Bronchus fibroblast of lung (primary cell): ENCODE measurements around the gene HSD11B2. TPM values are rescaled to one million over a fixed set of nuclear protein-coding genes. Genes with fewer than 3 reads are reported as not detected.

Experiments used
- total RNA-seq: library from RNA; depleted of rRNA; stranded (reverse); fragments of >200 nt; gene quantifications from 2 replicates; pipeline ENCODE4 v1.2.3, GENCODE V29; 2015

The HSD11B2 gene
- not detected in 2 replicates for total RNA-seq

DNA sequence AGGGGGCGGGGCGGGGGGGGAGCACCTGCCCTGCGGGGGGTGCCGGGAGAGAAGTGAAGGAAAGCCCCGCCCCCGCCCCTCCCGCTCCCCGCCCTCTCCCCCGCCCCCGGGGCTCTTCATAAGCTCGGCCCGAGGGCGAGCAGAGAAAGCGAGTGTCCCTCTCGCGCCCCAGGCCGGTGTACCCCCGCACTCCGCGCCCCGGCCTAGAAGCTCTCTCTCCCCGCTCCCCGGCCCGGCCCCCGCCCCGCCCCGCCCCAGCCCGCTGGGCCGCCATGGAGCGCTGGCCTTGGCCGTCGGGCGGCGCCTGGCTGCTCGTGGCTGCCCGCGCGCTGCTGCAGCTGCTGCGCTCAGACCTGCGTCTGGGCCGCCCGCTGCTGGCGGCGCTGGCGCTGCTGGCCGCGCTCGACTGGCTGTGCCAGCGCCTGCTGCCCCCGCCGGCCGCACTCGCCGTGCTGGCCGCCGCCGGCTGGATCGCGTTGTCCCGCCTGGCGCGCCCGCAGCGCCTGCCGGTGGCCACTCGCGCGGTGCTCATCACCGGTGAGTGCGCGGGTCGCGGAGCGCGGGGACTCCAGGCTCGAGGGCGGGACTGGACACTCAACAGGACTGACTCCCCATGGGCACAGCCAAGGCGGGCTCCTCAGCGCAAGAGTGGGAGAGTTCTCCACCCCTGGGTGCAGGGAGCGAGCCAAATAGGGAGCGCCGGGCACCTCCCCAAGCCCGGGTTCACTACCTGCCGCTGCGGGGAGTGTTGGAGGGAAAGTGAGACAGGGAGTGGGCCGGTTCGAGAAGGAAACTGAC is at the start of gene HSD11B2:
TSS of gene HSD11B2 (plus strand) at position 145 of the 798 bp plus-strand sequence. CDS start at position 273, 128 bp downstream.

DNA sequence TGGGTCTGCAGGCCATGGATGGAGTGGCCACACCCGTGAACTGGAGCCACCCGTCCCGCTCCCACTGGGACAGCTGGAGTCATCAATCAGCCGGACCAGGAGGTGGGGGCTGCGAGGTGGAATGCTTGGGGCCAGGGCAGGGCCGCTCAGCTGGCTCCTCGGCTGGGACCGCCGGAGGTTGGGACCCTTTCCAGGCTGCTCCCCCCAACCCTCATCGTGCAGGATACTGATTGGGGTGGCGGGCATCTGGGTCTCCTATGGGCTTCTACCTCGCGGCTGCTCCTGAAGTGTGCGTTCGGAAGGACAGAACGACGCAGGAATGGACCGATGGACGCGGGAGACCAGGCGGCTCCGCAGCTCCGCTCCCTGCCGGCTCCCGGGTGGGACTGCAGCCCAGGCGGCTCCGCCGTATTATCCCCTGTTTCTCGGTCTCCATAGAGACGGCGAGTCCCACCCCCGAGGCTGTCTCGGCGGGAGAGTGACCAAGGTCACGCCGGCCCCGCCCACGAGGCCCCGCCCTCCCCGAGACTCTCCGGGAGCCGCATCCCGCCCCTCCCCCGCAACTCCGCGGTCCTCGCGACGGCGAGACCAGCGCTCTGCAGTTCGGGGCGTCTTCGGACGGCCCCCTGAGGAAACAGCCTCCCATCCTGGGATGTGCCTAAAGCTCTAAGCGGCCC is 37.7 kb upstream of the HSD11B2 start, which contains the start of gene TPPP3:
TSS of gene TPPP3 (minus strand) at position 388 of the 677 bp plus-strand sequence. CDS start 2,387 bp downstream, outside the sequence.

DNA sequence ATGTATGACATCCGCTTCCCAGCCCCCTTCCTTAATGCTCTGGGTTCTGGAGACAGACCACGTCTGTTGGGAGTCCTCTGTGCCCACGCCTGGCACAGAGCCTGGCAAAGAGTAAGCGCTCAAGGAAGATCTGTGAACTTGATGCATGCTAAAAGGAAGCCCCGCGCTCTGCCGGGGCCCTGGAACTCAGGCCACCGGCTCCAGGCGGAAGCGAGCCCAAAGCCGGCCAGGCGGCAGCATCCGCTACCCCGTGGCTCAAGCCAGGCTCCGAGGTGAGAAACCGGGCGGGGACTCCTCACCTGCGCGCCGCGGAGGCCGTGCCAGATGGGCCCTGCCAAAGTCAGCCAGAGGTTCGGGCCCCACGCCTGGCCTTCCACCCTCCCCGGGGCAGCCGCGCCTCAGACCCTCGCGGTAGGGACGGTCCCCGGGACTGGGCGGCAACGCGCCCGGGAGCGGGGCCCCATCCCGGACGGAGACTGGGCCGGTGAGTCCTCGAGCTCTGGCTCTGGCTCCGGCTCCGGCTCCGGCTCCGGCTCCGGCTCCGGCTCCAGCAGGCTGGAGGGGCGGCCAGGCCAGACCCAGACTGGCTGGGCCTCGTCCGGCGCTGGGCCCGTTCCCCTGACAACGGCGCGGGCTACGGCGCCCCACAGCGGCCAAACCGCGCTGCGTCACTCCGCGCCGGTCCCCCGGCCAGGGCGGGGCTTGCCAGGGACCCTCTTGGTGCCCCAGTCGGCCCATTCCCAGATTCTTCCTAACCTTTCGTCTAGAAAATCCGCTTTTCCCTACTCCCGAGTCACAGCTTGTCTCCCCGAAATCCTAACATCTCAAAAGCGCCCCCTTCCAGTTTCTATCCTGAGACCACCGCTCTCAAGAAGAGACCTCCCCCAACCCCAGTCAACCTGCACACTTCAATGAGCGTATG is 14.8 kb upstream of the HSD11B2 start, which contains the start of gene ZDHHC1:
TSS of gene ZDHHC1 (minus strand) at position 606 of the 922 bp plus-strand sequence. CDS start 8,702 bp downstream, outside the sequence.

DNA sequence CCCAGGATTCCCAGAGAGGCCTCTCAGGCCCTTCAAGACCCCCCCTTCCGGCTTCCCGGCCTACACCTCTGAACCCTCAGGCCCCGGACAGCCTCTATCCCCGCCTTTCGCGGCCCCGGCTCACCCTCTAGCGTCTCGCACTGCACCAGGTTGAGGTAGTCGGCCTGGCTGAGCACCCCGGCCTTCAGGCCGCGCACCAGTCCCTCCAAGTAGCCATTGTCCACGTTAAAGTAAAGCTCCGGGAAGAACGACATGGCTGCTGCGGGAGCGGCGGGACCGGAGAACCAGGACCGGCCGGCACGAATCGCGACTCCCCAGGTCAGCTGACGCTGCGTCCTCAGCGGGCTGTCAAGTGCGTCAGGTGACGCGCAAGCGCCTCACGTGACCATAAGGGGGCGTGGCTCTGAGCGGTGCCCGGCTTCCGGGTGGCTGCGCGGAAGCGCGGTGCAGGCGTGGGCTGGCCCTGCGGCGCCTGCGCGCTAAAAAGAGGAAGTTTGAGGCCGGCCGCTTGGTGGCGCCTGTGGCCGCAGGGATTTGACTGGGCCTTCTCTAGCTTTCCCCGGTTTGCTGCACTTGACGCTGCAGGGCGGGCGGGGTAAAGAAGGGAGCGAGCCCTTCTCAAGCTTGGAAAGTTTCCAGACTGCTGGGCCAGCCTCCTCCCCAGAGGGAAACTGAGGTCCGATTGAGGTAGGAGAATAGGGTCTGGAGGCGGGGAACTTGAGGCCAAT is 50.1 kb downstream of the HSD11B2 start, which contains the start of gene ATP6V0D1:
TSS of gene ATP6V0D1 (minus strand) at position 325 of the 728 bp plus-strand sequence. CDS start at position 254, 71 bp downstream.

DNA sequence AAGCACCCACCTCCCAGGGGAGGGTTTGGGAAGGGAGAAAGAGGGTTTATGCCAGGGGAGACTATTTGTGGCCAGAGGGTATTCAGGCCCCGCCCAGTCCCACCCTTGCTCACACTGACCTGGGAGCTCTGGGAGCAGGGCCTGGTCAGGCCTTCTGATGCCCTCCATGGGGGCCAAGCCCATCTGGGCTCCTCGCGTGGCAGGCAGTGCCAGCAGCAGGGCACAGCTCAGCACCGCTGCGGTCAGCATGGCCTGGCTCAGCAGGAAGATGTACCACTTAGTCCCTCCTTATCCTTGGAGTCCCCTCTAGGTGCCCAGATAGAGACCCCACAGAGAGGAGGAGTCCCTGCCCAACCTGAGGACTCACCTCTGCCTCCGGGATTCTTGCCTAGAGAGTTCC is 52.2 kb downstream of the HSD11B2 start, which contains the start of gene AGRP:
TSS of gene AGRP (minus strand) at position 398 of the 400 bp plus-strand sequence. CDS start at position 249, 149 bp downstream.

Other genes with a start within 250 kb of the HSD11B2 start
- gene MATCAP1, start 247.2 kb upstream of the HSD11B2 start, total RNA-seq, result 8.4 and 9.1 TPM in 2 replicates
- not detected in 2 replicates for gene EXOC3L1, start 241.0 kb upstream of the HSD11B2 start, total RNA-seq
- gene E2F4, start 239.0 kb upstream of the HSD11B2 start, total RNA-seq, result 84.7 and 90.4 TPM in 2 replicates
- gene ELMO3, start 232.0 kb upstream of the HSD11B2 start, total RNA-seq, result 0.59 and 0.84 TPM in 2 replicates
- gene TMEM208, start 204.0 kb upstream of the HSD11B2 start, total RNA-seq, result 56.8 and 61.5 TPM in 2 replicates
- gene FHOD1, start 183.6 kb upstream of the HSD11B2 start, total RNA-seq, result 21.7 and 23.0 TPM in 2 replicates
- gene SLC9A5, start 182.1 kb upstream of the HSD11B2 start, total RNA-seq, result 0.89 and 1.3 TPM in 2 replicates
- gene PLEKHG4, start 151.6 kb upstream of the HSD11B2 start, total RNA-seq, result 20.4 and 26.4 TPM in 2 replicates
- not detected in 2 replicates for gene KCTD19, start 104.4 kb upstream of the HSD11B2 start, total RNA-seq
- under 0.01 TPM in 1 of 2 replicates, not detected in the other for gene LRRC36, start 104.3 kb upstream of the HSD11B2 start, total RNA-seq
- 0.15 and 0.34 TPM in 2 replicates for gene TPPP3, start 37.6 kb upstream of the HSD11B2 start, total RNA-seq
- 4.6 and 7.9 TPM in 2 replicates for gene ZDHHC1, start 14.6 kb upstream of the HSD11B2 start, total RNA-seq
- gene ATP6V0D1, start 50.0 kb downstream of the HSD11B2 start, total RNA-seq, result 106 and 112 TPM in 2 replicates
- not detected in 2 replicates for gene AGRP, start 52.4 kb downstream of the HSD11B2 start, total RNA-seq
- gene RIPOR1, start 97.7 kb downstream of the HSD11B2 start, total RNA-seq, result 15.3 and 20.4 TPM in 2 replicates
- 19.9 and 20.5 TPM in 2 replicates for gene CTCF, start 131.4 kb downstream of the HSD11B2 start, total RNA-seq
- 0.15 and 0.34 TPM in 2 replicates for gene CARMIL2, start 214.0 kb downstream of the HSD11B2 start, total RNA-seq
- 41.9 and 47.7 TPM in 2 replicates for gene ACD, start 229.1 kb downstream of the HSD11B2 start, total RNA-seq
- gene PARD6A, start 229.8 kb downstream of the HSD11B2 start, total RNA-seq, result 1.8 and 3.0 TPM in 2 replicates
- gene ENKD1, start 235.6 kb downstream of the HSD11B2 start, total RNA-seq, result 16.5 and 17.7 TPM in 2 replicates
- gene C16orf86, start 235.7 kb downstream of the HSD11B2 start, total RNA-seq, result 3.5 and 4.9 TPM in 2 replicates